ENCODE measurements around the gene GMEB1. TPM values are rescaled to one million over a fixed set of nuclear protein-coding genes. Genes with fewer than 3 reads are reported as not detected.

Gene GMEB1
- total and polyA plus RNA-seq, 2 donors from 2014 or later = 4.0 to 14.9 TPM

DNA sequence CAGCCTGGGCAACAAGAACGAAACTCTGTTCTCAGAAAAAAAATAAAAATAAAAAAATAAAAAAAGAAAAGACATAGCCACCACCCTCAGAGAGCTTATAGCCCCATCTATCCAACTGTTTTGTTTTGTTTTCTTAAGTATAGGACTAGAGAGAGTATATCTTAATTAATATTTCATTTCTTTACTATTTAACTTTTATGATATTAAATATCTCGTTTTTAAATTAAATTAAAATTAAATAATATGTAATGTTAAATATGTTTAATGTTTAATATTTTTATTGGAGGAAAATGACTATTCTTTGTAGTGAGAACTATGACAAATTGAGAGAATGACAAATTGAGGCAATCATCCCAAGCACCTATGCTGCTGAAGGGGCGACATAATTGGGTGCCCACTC is 35.0 kb downstream of the GMEB1 start:
- H3K4me1 ChIP-seq (ENCODE audit: control insufficient read depth in 2 of 3, insufficient read depth in 2 of 3, low read depth in 1 of 3, low read length in 3 of 3) = no peaks in the 10 kb centered on the region
- no peak for DNase-seq
- no peak for TF ChIP-seq CTCF (IDR thresholded peaks at IDR 0.05; ENCODE audit: borderline replicate concordance, extremely low read depth, insufficient read depth)
- FAIRE-seq = peak; percentile 73
- intact Hi-C loops (cut with DNase I) = no loop called here
- H3K9me3 ChIP-seq (ENCODE audit: control insufficient read depth in 2 of 3, insufficient read depth in 1 of 3, low read length in 3 of 3) = no peaks in the 10 kb centered on the region
- no peaks in the 10 kb centered on the region for H3K27me3 ChIP-seq (ENCODE audit: control insufficient read depth, insufficient read depth, low read length)
- no peak overlapping the region for H3K27ac ChIP-seq (ENCODE audit: low read depth in 2 of 2, low read length in 2 of 2)
- no peak overlapping the region for H3K4me3 ChIP-seq (ENCODE audit: low read length in 3 of 3)
- peaks cover 2 to 9% (median 3%) of the 10 kb centered on the region in 3 donors for H3K36me3 ChIP-seq (ENCODE audit: control insufficient read depth in 2 of 3, insufficient read depth in 3 of 3, low read length in 3 of 3)
- no peak overlapping the region for H3K9ac ChIP-seq (ENCODE audit: low read length in 3 of 3)

DNA sequence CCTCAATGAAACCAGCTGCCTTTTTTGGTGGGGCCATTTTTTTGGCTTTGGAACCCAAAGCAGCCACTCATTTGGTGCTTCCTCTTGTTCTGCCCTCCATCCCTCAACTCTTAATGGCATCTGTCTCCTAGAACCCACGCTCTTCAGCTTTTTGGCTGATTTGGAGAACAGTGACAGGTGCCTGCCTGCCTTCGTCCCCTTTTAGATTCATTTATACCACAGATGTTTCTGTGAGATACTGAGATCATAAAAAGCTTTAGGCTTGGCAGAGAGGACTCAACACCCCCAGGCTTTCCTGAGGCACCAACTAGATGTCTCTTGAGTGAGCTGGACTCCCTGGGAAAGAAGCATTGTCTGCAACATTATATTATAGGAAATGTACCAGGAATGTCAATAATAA is 47.8 kb downstream of the GMEB1 start:
- Histone ChIP-seq H3K4me1 (ENCODE audit: control insufficient read depth in 2 of 3, insufficient read depth in 2 of 3, low read depth in 1 of 3, low read length in 3 of 3) (no peaks in the 10 kb centered on the region), H3K9me3 (ENCODE audit: control insufficient read depth in 2 of 3, insufficient read depth in 1 of 3, low read length in 3 of 3) (no peaks in the 10 kb centered on the region), H3K27ac (ENCODE audit: low read depth in 2 of 2, low read length in 2 of 2) (no peak overlapping the region), H3K9ac (ENCODE audit: low read length in 3 of 3) (no peak overlapping the region), H3K27me3 (ENCODE audit: control insufficient read depth, insufficient read depth, low read length) (no peaks in the 10 kb centered on the region), H3K36me3 (ENCODE audit: control insufficient read depth in 2 of 3, insufficient read depth in 3 of 3, low read length in 3 of 3) (peaks cover 2 to 11% (median 4%) of the 10 kb centered on the region in 3 donors), H3K4me3 (ENCODE audit: low read length in 3 of 3) (no peak overlapping the region)
- FAIRE-seq (no peak), DNase-seq (no peak)
- intact Hi-C loops (cut with DNase I) = no loop called here
- no peak for TF ChIP-seq CTCF (IDR thresholded peaks at IDR 0.05; ENCODE audit: borderline replicate concordance, extremely low read depth, insufficient read depth)

DNA sequence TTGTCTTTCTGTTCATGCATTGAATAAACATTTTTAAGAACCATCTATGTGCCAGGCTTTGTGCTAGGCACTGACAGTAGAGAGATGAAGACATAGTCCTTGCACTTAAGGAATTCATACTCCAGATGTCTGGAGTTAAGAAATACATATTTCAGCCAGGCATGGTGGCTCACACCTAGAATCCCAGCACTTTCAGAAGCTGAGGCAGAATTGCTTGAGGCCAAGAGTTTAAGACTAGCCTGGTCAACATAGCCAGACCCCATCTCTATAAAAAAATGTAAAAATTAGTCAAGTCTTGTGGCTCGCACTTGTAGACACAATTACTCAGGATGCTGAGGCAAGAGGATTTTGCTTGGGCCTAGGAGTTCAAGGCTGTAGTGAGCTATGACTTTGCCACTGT is 49.6 kb downstream of the GMEB1 start:
- no peak for FAIRE-seq
- intact Hi-C loops (cut with DNase I) = no loop called here
- Histone ChIP-seq H3K9me3 (ENCODE audit: control insufficient read depth in 2 of 3, insufficient read depth in 1 of 3, low read length in 3 of 3) (no peaks in the 10 kb centered on the region), H3K27me3 (ENCODE audit: control insufficient read depth, insufficient read depth, low read length) (no peaks in the 10 kb centered on the region), H3K4me1 (ENCODE audit: control insufficient read depth in 2 of 3, insufficient read depth in 2 of 3, low read depth in 1 of 3, low read length in 3 of 3) (no peaks in the 10 kb centered on the region), H3K9ac (ENCODE audit: low read length in 3 of 3) (no peak overlapping the region), H3K27ac (ENCODE audit: low read depth in 2 of 2, low read length in 2 of 2) (no peak overlapping the region), H3K4me3 (ENCODE audit: low read length in 3 of 3) (no peak overlapping the region), H3K36me3 (ENCODE audit: control insufficient read depth in 2 of 3, insufficient read depth in 3 of 3, low read length in 3 of 3) (peaks cover 0 to 4% (median 2%) of the 10 kb centered on the region in 3 donors)
- DNase-seq = no peak
- TF ChIP-seq CTCF (IDR thresholded peaks at IDR 0.05; ENCODE audit: borderline replicate concordance, extremely low read depth, insufficient read depth) = no peak

Measured in kidney (tissue), 14 donors.